GM12801 (cell line): ENCODE data around the gene MGST3.

Source experiments
- TF ChIP-seq, protein P1 (sequence below): IDR thresholded peaks from one replicate; pipeline ENCODE4 v1.5.1; 2011; ENCODE audit warnings: control low read depth; ENCODE audit not compliant: insufficient read length; ENCODE audit errors: extremely low read depth

MGST3 gene

DNA sequence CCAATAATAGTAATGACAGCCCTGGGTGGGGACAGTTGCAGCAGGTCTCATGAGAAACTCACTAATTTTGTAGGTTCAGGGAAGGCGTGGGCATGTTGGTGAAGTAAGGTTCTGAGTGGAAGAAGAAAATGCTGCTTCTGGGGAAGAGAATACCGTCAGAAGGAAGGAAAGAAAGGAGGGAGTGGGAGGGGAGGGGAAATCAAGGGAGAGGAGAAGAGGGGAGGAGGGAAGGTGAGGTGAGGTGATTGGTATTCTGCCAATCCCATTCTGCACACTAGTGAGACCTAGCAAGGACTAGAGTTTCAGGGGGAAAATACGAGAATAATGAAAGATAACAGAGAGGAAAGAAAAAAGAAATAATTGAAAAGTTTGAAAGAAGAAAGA is 32.4 kb upstream of the MGST3 start:
- TF ChIP-seq, protein P1, sequence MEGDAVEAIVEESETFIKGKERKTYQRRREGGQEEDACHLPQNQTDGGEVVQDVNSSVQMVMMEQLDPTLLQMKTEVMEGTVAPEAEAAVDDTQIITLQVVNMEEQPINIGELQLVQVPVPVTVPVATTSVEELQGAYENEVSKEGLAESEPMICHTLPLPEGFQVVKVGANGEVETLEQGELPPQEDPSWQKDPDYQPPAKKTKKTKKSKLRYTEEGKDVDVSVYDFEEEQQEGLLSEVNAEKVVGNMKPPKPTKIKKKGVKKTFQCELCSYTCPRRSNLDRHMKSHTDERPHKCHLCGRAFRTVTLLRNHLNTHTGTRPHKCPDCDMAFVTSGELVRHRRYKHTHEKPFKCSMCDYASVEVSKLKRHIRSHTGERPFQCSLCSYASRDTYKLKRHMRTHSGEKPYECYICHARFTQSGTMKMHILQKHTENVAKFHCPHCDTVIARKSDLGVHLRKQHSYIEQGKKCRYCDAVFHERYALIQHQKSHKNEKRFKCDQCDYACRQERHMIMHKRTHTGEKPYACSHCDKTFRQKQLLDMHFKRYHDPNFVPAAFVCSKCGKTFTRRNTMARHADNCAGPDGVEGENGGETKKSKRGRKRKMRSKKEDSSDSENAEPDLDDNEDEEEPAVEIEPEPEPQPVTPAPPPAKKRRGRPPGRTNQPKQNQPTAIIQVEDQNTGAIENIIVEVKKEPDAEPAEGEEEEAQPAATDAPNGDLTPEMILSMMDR: no peak

- TF ChIP-seq, protein P1: no peak
These were observed 30.2 kb upstream of the MGST3 start for GRCh38 chr1:165600793-165601192.

DNA sequence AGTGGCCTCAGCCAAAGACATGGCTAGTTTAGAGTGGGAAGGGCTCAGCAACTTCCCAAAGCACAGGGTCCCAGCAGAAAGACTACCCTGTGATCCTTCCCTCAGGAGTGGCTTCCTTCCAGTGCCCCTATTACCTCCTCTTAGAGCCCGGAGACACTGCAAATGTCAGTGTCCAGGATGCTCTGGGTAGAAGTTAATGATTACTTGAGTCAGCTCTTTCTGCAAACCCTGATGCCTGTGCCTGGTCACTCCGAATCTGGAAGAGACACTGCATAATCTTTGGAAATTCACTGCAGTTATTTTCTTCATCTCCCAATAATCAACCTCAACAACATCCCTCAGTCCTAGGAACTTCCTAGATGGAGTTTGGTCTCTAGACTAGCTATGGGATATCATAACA is 27.2 kb upstream of the MGST3 start:
- TF ChIP-seq, protein P1: no peak

GRCh38 chr1:165605246-165605645 is 25.8 kb upstream of the MGST3 start:
- TF ChIP-seq, protein P1: no peak

DNA sequence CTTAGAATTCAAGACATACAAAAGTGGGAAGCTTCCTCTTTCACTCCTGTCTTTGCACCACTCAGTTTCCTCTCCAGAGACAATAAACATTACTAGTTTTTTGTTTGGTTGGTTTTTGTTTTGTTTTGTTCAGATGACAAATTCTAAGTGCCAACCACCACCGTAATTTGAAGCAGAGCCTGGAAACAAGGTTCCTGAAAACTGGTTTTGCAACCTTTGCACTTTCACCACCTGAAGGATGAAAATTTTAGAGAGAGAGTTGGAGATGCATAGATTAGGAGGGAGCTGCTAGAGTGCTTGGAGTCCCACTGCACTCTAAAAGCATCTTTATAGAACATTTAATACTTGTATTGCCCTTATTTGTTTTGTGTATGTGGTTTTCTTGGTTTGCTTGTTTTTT is 20.2 kb upstream of the MGST3 start:
- TF ChIP-seq, protein P1: no peak

- TF ChIP-seq, protein P1: no peak
These were observed 19.0 kb upstream of the MGST3 start for GRCh38 chr1:165612062-165612461.

DNA sequence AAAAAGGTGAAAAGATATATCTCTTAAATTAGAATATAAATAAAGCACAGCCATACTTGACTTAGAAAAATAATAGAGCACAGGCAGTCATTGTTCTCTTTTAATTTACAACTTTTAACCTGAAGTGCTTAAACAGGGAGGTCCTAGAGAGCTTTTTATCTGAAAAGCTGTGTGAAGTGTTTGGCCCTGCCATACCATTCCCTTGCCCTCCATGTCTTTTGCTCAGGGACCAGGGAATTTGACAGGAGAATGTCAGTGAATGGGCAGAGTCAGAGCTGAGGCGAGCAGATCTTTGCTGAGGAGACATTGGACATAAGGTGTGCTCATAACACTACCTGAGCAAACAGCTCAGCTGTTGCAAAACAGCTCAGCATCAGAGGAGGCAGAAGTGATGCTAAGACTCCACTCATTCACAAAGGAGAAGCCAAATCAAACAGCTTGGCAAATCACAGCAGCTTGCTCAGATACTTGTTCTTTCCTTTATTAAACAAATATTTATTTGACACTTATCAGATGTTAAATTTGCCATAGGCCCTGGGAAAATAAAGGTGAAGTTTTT is 14.9 kb upstream of the MGST3 start:
- TF ChIP-seq, protein P1: no peak
